Stimulated activated CD8-positive, alpha-beta memory T cell treated with anti-CD3 and anti-CD28 coated beads, Interleukin-12 subunit alpha, Interleukin-12 subunit beta, amount 100 ng/mL, for 24 hours (primary cell): ENCODE data around the gene FOS.
"Not testable (repeated sequence)": the region's sequence is repeated elsewhere in the genome, so short reads cannot be mapped to it uniquely, and the experiment has no call there.

Source experiments
- DNase-seq: peaks from one replicate; pipeline ENCODE4 v3.0.0-alpha.2; 2020; ENCODE audit errors: extremely low read depth

FOS gene

DNA sequence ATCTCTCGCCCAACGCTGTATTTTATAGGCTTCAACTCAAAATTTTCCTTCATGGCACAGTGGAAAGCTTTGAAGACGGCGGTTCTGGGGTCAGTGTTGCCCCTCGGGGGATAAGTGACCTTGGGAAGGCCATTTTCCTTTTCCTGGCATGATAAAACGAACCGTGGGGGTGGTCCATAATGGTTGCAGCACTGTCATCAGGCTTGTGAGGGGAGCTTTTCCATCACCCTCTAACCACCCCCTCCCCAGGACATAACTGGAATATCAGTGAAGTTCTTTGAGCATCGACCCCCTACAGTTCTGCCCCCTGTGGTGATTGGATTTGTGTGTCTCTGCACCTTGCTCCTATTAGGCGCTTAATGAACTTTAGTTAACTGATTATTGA is 16.0 kb downstream of the FOS start:
- DNase-seq = no peak

DNA sequence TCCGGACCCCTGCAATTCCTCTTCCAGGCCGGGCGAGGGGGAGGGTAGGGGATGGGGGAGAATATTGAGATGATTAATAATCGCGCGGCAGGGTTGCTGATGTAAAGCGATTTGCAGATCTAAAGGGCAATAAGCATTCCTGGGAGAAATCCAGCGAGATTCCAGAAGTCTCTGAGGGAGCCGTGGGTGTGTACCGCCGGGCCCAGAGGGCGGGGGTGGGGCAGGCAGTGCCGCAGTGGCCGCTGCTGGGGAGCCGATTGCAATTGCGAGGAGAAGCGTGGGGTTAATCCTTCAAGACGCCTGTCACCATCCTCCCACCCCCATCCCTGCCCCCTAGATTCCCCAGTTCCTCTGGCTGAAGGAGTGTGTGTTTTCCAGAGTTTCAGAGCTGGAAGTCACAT is 16.4 kb downstream of the FOS start:
- no peak for DNase-seq

DNA sequence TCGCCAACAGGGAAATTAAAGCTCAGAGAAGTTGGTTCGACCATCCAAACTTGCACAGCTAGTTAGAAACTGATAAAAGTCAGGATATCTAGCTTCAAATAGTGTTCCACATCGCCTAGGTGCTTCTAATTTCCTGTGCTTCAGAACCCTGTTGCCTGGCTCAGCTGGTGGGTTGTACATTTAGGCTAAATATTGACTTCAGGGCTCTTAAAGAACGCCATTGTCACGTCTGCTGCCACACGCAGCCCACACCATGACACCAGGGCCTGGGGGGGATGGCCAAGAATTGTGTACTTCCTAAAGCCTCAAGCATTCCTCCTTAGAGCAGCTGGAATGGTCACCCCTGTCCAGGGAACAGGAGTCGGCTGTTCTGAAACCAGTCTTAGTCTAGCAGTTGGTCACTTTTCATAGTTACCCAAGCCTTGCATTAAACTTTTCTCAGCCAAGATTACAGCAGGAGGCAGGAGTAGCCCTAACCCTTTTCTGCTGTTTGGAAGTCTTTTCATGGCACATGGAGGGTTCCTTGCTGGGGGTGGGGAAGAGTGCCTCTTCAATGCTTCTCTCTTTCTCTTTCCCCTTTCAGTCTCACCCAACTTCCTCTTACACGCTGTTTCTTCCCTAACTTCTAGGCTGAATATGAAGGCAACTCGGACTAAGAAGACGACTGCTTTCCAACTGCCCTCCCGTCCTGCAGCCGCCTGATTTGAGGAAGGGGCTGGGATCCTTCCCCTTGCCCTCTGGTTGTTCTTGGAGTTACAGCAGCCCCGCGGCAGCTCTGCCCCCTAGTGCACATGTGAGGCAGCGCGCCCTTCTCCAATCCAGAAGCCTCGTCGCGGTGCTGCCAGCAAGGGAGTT is 17.1 kb downstream of the FOS start:
- no peak for DNase-seq

DNA sequence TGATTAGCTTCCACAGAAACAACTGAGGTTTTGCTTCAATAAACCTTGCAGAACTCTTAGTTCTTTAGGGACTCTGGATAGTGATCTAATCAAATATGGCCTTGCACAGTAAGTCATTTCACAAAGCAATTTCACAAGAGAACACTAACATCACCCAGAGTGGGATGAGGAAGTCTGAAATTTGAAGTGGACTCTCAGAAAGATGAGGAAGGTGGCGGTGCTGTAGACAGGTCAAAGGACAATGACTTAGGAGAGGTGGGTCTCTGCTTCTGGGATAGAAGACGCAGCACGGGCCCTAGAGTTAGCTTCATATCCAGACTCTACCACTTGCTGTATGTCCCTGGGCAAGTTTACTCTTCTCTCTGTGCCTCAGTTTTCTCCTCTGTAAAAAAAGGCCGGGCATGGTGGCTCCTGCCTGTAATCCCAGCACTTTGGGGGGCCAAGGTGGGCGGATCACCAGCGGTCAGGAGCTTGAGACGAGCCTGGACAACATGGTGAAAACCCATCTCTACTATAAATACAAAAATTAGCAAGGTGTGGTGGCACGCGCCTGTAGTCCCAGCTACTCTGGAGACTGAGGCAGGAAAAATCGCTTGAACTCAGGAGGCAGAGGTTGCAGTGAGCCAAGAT is 18.9 kb downstream of the FOS start:
- DNase-seq = no peak

GRCh38 chr14:75298187-75298965 is 19.7 kb downstream of the FOS start:
- DNase-seq = no peak

DNA sequence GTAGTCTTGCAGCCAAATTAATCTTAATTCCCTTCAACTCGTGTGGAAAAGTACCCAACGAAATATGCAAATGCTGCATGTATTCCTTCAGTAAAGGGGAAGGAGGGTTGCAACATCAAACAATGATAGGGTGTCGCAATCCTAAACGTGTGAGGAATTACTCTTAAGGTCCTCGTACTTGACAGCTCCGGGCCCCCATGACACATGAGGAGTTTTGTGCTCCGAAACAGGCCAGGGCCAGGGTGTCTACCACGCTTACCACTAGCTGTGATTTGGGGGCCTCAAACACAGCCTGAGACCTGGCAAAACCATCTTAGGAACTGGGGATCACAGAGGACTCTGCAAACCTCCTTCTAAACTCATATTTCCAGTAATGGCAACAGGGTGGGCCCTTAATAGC is 20.4 kb downstream of the FOS start:
- DNase-seq = no peak

GRCh38 chr14:75299576-75299975 is 20.9 kb downstream of the FOS start:
- DNase-seq = no peak

- no peak for DNase-seq
These were observed 23.2 kb downstream of the FOS start for GRCh38 chr14:75301666-75302325.

DNA sequence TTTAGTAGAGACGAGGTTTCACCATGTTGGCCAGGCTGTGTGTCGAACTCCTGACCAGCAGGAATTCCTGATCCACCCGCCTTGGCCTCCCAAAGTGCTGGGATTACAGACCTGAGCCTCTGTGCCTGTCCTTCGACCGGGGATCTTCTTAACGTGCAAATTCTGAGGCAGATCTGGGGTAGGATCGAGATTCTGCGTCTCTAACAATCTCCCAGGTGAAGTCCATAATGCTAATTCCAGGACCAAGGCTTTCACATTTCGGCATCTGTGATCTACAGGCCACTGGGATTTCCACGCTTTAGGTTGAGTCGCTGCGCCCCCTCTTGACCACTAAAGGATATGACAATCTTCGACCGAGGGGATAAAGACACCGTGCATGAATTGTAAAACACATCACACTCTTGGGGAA is 24.8 kb downstream of the FOS start:
- no peak for DNase-seq

DNA sequence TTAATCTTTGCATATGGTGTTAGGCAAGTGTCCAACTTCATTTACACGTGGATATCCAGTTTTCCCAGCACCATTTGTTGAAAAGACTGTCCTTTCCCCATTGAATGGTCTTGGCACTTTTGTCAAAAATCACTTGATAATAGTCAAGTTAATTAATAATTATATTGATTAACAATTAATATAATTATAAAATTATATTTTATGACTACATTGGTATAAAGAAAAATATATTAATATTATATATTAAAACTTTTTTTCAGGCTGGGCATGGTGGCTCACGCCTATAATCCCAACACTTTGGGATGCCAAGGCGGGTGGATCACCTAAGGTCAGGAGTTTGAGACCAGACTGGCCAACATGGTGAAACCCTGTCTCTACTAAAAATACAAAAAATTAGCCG is 27.8 kb downstream of the FOS start:
- DNase-seq = not testable (repeated sequence)

DNA sequence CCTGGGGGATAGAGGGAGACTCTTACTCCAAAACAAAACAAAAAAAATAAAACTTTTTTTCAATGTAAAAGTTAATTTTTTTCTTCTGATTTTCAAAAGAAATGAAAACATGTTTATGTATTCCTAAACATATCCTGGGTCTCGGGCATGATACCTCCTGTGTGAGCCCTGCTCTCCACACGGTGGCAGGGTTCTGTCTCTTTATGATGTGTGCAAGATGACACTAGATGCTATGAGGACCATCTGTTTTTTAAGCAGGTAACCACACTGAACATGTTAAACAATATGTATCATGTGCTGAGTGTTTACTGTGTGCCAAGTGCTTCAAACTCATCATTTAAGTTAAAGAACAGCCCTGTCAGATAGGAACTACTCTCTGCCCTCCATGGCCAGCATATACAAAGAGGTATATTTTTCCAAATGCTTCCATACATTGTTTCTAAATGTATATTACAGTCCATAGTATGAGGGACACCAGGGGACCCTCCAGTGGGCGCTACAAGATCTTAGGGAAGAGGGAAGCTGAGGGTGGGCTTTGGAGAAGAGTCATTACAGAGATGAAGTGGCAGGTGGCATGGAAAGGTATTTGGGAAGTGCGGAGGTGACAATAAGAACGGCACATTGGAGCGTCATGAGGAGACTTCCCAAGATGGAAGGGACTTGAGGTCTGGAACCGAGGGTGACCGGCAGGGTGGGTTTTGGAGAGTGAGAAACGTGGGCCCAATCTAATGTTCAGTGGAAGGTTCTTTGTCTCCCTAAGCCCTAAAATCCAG is 28.5 kb downstream of the FOS start:
- DNase-seq = no peak

DNA sequence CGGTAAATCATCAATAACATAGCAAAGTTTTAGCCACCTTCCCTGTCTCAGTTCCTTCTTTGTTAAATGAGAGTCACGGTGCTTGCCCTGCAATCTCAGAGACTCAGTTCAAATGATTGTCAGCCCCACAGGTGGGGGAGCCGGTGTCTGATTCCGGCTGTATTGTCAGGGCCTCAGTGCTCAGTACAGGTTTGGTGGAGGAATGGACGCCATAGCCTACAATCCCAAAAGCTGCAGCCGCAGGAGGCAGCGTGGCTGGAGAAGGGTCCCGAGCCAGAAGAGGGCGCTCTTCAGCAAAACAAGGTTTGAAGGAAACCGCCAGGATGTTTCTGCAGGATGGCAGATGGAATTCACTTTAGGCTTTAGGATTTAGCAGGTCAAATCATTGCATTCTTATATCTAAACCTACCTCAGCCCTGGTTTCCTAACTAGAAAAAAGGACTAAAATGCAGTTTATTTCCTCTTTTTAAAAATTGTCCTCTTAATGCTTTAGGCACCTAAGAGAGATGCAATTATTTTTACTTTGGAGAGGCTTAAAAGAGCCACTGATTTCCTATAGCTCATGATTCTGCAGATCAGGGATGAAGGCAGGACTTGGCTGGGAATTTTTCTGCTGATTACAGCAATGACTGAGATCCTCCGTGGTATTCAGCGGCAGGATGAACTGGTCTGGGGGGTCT is 29.2 kb downstream of the FOS start:
- DNase-seq = peak; percentile 41

- not testable (repeated sequence) for DNase-seq
These were observed 30.4 kb downstream of the FOS start for GRCh38 chr14:75308991-75309390.

GRCh38 chr14:75309561-75309960 is 30.9 kb downstream of the FOS start:
- not testable (repeated sequence) for DNase-seq

DNA sequence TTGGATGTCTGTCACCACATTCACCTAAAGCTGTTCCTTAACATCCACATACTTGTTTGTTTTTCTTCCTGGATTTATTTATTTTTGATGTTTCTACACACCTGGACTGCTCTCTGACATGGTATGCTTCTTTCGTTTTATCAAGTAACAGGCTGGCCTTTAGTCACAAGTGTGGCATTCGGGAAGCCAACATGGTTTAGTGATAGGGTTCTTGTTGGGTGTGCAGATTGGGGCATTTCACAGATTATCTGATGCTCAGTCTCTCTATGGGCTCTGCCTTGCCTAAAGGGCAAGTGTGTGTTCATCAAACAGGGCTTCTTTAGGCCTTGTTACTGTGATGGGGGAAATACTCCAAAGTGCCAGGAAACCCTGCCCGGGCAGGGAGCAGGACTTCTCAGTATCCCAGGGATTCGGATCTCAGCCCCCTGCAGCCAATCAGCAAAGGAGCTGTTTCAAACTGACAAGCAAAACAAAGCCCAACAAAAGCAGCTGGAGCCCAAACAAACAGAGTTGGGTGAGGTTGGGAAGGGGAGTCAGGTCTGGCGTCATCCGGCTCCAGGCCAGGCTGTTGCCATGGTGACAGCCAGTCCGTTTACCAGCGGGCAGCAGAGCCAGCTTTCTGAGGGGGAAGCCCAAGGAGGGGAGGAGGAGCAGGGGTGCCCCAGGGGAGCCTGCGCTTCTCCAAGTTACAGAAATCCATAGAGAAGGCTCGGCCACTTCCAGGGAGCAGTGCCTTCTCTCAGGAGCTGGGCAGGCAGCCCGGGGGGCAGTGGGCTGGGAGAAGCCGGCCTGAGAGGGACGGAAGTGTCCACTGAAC is 31.9 kb downstream of the FOS start:
- no peak for DNase-seq

GRCh38 chr14:75311356-75311755 is 32.7 kb downstream of the FOS start:
- no peak for DNase-seq

DNA sequence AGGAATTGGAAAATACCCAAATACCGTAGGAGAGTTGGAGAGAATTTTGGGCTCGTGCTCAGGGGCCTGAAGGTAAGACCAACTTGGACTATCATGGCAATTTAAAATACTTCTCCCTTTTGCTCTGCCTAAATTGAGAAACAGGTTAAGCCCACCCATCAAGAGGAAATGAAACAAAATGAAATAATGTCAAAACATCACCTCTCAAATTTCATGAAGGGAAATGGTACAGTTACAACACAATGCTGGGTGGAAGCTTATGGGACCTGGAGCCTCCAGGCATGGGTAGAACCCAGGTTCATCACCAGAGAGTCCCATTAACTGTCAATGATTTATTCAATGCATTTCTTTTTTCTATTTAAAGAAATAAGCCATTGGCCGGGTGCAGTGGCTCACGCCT is 33.7 kb downstream of the FOS start:
- no peak for DNase-seq

- DNase-seq = no peak
These were observed 34.7 kb downstream of the FOS start for GRCh38 chr14:75313294-75313693.

DNA sequence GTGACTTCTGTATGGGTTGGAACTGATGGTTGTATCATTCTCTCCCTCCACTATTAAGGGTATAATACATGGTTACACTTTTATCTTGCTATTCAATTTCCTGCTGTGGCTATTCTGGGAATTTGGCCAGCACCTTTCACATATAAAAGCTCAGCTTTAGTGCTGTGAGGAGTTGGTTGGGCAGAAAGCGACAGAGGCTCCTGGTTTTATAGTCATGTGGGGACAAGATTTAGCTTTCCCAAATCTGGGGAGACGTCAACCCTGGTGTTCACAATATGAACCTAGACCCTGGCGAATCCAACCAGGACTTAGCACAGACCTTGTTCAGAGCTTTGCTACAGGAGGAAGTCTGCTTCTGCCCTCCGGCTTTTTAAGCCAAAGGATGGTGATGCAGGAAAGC is 36.5 kb downstream of the FOS start:
- DNase-seq = no peak

DNA sequence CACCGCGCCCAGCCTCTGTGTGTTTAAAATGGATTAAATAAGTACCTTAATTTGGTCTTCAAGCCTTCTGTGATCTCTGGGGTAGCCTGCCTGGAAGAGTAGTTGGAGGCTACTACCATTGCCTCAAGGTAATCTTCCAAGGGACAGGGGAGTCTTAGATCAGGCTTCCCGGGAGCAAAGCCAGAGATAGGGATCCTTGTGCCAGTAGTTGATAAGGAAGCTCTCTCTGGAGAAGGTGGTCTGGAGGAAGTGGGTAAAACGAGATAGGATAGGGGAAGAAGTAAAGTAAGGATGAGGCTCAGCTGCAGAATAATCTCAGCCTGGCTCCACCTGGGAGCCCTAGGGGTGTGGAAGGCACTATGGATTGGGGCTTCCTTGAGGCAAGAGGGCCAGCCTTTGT is 38.5 kb downstream of the FOS start:
- DNase-seq = no peak
